IMR-90 (cell line): ENCODE results near the gene HSD3B2. TPM values are rescaled to one million over a fixed set of nuclear protein-coding genes. Genes with fewer than 3 reads are reported as not detected.

Source experiments
- ATAC-seq: fragments of 200-7000 bp; cut with Tn5 transposase; 2 replicates; pipeline ENCODE4 v1.9.1; 2020; ENCODE audit warnings: low read depth, mild to moderate bottlenecking, moderate library complexity
- BruUV-seq: library from RNA; stranded (reverse); fragments of 400-500 nt; replicated peaks from 2 replicates; lab custom pipeline; 2021; lab: Mats Ljungman, UMichigan
- CTCF ChIA-PET: fragments of 300-600 bp; formaldehyde crosslinking; extraction: SDS; loops from one replicate; lab custom pipeline; 2021; ENCODE audit warnings: antibody characterized with exemption; lab: Yijun Ruan, JAX
- POLR2A ChIA-PET: fragments of 300-600 bp; sonication (Branson Sonifier 250); formaldehyde crosslinking; loops from one replicate; lab custom pipeline; 2022; ENCODE audit warnings: antibody characterized with exemption; ENCODE audit not compliant: unreplicated experiment; lab: Charles Lee
- DNase-seq: peaks from one replicate; pipeline ENCODE4 v3.0.0; 2013
- H2AFZ ChIP-seq: replicated peaks from 2 replicates; pipeline ENCODE3; 2013; ENCODE audit warnings: low read length, mild to moderate bottlenecking; ENCODE audit not compliant: poor library complexity
- H2AK5ac ChIP-seq: 2 replicates; pipeline ENCODE4 v1.6.1; 2013; ENCODE audit warnings: low read depth, low read length, inconsistent platforms
- H2AK9ac ChIP-seq: replicated peaks from 2 replicates; pipeline ENCODE3; 2013; ENCODE audit warnings: mild to moderate bottlenecking, low read depth, low read length, moderate library complexity; ENCODE audit not compliant: poor library complexity
- H2BK120ac ChIP-seq: 2 replicates; pipeline ENCODE4 v1.6.1; 2013; ENCODE audit warnings: low read depth, low read length, inconsistent platforms
- H2BK15ac ChIP-seq: 3 replicates; pipeline ENCODE4 v1.6.1; 2013; ENCODE audit warnings: low read depth, low read length, inconsistent platforms
- H2BK20ac ChIP-seq: 2 replicates; pipeline ENCODE4 v1.6.1; 2013; ENCODE audit warnings: low read depth, mild to moderate bottlenecking, inconsistent platforms, low read length, moderate library complexity
- H2BK5ac ChIP-seq: 2 replicates; pipeline ENCODE4 v1.6.1; 2013; ENCODE audit warnings: mild to moderate bottlenecking, low read depth, low read length, inconsistent platforms; ENCODE audit not compliant: poor library complexity, severe bottlenecking
- H3K14ac ChIP-seq: replicated peaks from 2 replicates; pipeline ENCODE4 v1.6.1; 2013; ENCODE audit warnings: low read depth, low read length, inconsistent platforms
- H3K18ac ChIP-seq: 2 replicates; pipeline ENCODE4 v1.6.1; 2013; ENCODE audit warnings: low read depth, low read length, control low read depth
- H3K23ac ChIP-seq: 2 replicates; pipeline ENCODE4 v1.6.1; 2013; ENCODE audit warnings: low read depth, low read length, inconsistent platforms
- H3K27ac ChIP-seq: 2 replicates; pipeline ENCODE4 v1.5.1; 2013; ENCODE audit warnings: mild to moderate bottlenecking, control low read depth, low read length; ENCODE audit not compliant: insufficient read depth
- H3K27me3 ChIP-seq: 2 replicates; pipeline ENCODE4 v1.6.1; 2013; ENCODE audit warnings: low read length; ENCODE audit not compliant: control insufficient read depth, insufficient read depth
- H3K36me3 ChIP-seq: 2 replicates; pipeline ENCODE4 v1.6.1; 2013; ENCODE audit warnings: low read length, mixed read lengths; ENCODE audit not compliant: control insufficient read depth, insufficient read depth
- H3K4ac ChIP-seq: 2 replicates; pipeline ENCODE4 v1.6.1; 2013; ENCODE audit warnings: low read depth, low read length, inconsistent platforms
- H3K4me1 ChIP-seq: 2 replicates; pipeline ENCODE4 v1.6.1; 2013; ENCODE audit warnings: low read length, mixed read lengths; ENCODE audit not compliant: control insufficient read depth, insufficient read depth
- H3K4me2 ChIP-seq: 2 replicates; pipeline ENCODE4 v1.6.1; 2013; ENCODE audit warnings: low read depth, mild to moderate bottlenecking, control low read depth, low read length, moderate library complexity
- H3K4me3 ChIP-seq: 2 replicates; pipeline ENCODE4 v1.5.1; 2013; ENCODE audit warnings: low read depth, mild to moderate bottlenecking, control low read depth, low read length, moderate library complexity; ENCODE audit not compliant: insufficient read depth
- H3K56ac ChIP-seq: 2 replicates; pipeline ENCODE4 v1.6.1; 2013; ENCODE audit warnings: low read length, inconsistent platforms; ENCODE audit not compliant: insufficient read depth; ENCODE audit errors: extremely low read depth
- H3K79me1 ChIP-seq, 2 experiments: 2 replicates each; pipeline ENCODE4 v1.6.1; 2013; ENCODE audit warnings: low read length in 2 of 2, inconsistent platforms in 1 of 2, low read depth in 1 of 2
- H3K9ac ChIP-seq: 2 replicates; pipeline ENCODE4 v1.6.1; 2013; ENCODE audit warnings: low read depth, low read length, control low read depth
- H3K9me1 ChIP-seq: 2 replicates; pipeline ENCODE4 v1.6.1; 2013; ENCODE audit warnings: low read length, inconsistent platforms; ENCODE audit not compliant: insufficient read depth
- H3K9me3 ChIP-seq: 2 replicates; pipeline ENCODE4 v1.6.1; 2013; ENCODE audit warnings: low read length; ENCODE audit not compliant: control insufficient read depth, insufficient read depth
- H4K20me1 ChIP-seq: 2 replicates; pipeline ENCODE4 v1.6.1; 2013; ENCODE audit warnings: low read length, inconsistent platforms; ENCODE audit not compliant: insufficient read depth
- H4K5ac ChIP-seq: 2 replicates; pipeline ENCODE4 v1.6.1; 2013; ENCODE audit warnings: mild to moderate bottlenecking, low read depth, low read length, control low read depth
- H4K8ac ChIP-seq, 2 experiments: 2 replicates each; pipeline ENCODE4 v1.6.1; 2013; ENCODE audit warnings: low read depth in 2 of 2, low read length in 2 of 2, control low read depth in 1 of 2, inconsistent platforms in 1 of 2
- H4K91ac ChIP-seq: 2 replicates; pipeline ENCODE4 v1.6.1; 2013; ENCODE audit warnings: low read depth, low read length, inconsistent platforms; ENCODE audit not compliant: insufficient read depth
- CEBPB ChIP-seq: IDR thresholded peaks from 2 replicates; pipeline ENCODE4 v1.6.1; 2012; ENCODE audit warnings: low read depth, low read length, improper control_type of control experiment
- CHD1 ChIP-seq: IDR thresholded peaks from 2 replicates; pipeline ENCODE4 v1.6.1; 2012; ENCODE audit warnings: low read depth, low read length, improper control_type of control experiment
- FOS ChIP-seq: fragments of 150-350 bp; IDR thresholded peaks from 2 replicates; pipeline ENCODE4 v1.6.1; 2016; ENCODE audit warnings: low read depth, low read length
- MAZ ChIP-seq: IDR thresholded peaks from 2 replicates; pipeline ENCODE4 v1.6.1; 2012; ENCODE audit warnings: low read depth, mild to moderate bottlenecking, low read length, improper control_type of control experiment, moderate library complexity, borderline replicate concordance
- MXI1 ChIP-seq: IDR thresholded peaks from 2 replicates; pipeline ENCODE4 v1.6.1; 2012; ENCODE audit warnings: low read depth, mild to moderate bottlenecking, low read length, moderate library complexity, borderline replicate concordance
- WGBS, 2 experiments: methylation state at CpG; one replicate each; pipeline versions ENCODE4 v1.1.5 to v1.1.7; 2013; ENCODE audit warnings: missing lambda C conversion rate in 2 of 2; ENCODE audit not compliant: insufficient read length in 1 of 2; ENCODE audit errors: extremely low coverage in 2 of 2; 5-methylcytosine and 5-hydroxymethylcytosine counted together
- dilution Hi-C: fragments of 300-500 bp; cut with HindIII; formaldehyde crosslinking; loops from one replicate; pipeline ENCODE4 v1.14.3; 2018; ENCODE audit warnings: low sequenced_read_pairs; ENCODE audit not compliant: unreplicated experiment
- in situ Hi-C: fragments of 300-500 bp; cut with MboI; formaldehyde crosslinking; loops from 3 replicates; pipeline ENCODE4 v1.14.3; 2019; ENCODE audit warnings: low sequenced_read_pairs, inconsistent platforms, mixed read lengths
- intact Hi-C: fragments of 100-400 bp; cut with micrococcal nuclease; formaldehyde crosslinking; loops from 2 replicates; pipeline ENCODE4 v1.10.0; 2022
- polyA plus RNA-seq, 3 experiments: library from polyadenylated mRNA; depleted of rRNA; stranded (reverse); fragments of >200 nt; gene quantifications; 2 replicates each; pipeline ENCODE4 v1.2.3, GENCODE V29; 2012; ENCODE audit warnings: low replicate concordance in 1 of 3
- total RNA-seq: library from RNA; depleted of rRNA; stranded (reverse); fragments of >200 nt; gene quantifications from 2 replicates; pipeline ENCODE4 v1.2.3, GENCODE V29; 2012
- TF ChIP-seq, protein P1 (sequence below): conservative IDR thresholded peaks from 2 replicates; pipeline ENCODE4 v1.5.1; 2012; ENCODE audit warnings: mild to moderate bottlenecking, low read depth, low read length, improper control_type of control experiment
- TF ChIP-seq, protein P2 (sequence below): fragments of 150-350 bp; IDR thresholded peaks from 2 replicates; pipeline ENCODE4 v1.6.1; 2017; ENCODE audit warnings: mild to moderate bottlenecking, antibody characterized with exemption, low read length, low read depth

Gene HSD3B2
- total and polyA plus RNA-seq, 2 of the 4 experiments (the other 2 are of a cell fraction), result not detected

DNA sequence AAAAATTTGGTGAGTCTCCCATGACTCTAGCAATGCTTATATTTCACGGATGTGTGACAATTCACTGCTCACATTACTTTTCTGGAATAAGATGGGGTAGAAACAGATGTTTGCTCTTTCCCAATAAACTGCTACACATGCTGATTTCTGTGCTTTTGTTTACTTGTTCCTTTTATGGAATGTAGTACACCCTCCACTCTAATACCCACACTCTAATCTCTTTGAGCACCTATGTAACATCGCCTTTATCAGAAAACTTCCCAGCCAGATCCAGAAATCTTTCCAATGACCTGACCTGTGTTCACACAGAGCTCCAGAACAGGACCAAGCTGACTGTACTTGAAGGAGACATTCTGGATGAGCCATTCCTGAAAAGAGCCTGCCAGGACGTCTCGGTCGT lies 4.2 kb downstream of the HSD3B2 start:
- no peak overlapping the region for H3K4me3 ChIP-seq
- CTCF ChIA-PET, result no interaction called here
- H3K9me1 ChIP-seq, result no peaks in the 10 kb centered on the region
- H2AFZ ChIP-seq, result no peak overlapping the region
- H2BK120ac ChIP-seq, result no peak overlapping the region
- no peak for TF ChIP-seq MAZ
- TF ChIP-seq, protein P1, sequence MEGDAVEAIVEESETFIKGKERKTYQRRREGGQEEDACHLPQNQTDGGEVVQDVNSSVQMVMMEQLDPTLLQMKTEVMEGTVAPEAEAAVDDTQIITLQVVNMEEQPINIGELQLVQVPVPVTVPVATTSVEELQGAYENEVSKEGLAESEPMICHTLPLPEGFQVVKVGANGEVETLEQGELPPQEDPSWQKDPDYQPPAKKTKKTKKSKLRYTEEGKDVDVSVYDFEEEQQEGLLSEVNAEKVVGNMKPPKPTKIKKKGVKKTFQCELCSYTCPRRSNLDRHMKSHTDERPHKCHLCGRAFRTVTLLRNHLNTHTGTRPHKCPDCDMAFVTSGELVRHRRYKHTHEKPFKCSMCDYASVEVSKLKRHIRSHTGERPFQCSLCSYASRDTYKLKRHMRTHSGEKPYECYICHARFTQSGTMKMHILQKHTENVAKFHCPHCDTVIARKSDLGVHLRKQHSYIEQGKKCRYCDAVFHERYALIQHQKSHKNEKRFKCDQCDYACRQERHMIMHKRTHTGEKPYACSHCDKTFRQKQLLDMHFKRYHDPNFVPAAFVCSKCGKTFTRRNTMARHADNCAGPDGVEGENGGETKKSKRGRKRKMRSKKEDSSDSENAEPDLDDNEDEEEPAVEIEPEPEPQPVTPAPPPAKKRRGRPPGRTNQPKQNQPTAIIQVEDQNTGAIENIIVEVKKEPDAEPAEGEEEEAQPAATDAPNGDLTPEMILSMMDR, result no peak
- TF ChIP-seq FOS, result no peak
- TF ChIP-seq, protein P2, sequence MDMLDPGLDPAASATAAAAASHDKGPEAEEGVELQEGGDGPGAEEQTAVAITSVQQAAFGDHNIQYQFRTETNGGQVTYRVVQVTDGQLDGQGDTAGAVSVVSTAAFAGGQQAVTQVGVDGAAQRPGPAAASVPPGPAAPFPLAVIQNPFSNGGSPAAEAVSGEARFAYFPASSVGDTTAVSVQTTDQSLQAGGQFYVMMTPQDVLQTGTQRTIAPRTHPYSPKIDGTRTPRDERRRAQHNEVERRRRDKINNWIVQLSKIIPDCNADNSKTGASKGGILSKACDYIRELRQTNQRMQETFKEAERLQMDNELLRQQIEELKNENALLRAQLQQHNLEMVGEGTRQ, result no peak
- TF ChIP-seq CEBPB, result no peak
- no peak for TF ChIP-seq CHD1
- no peak for TF ChIP-seq MXI1
- no peak overlapping the region for H3K23ac ChIP-seq
- H4K5ac ChIP-seq, result no peak overlapping the region
- H3K18ac ChIP-seq, result no peak overlapping the region
- intact Hi-C loops, result no loop called here
- H4K20me1 ChIP-seq, result no peaks in the 10 kb centered on the region
- POLR2A ChIA-PET, result interaction anchor here (0.6 kb wide), 1 partner anchor 10 kb away, joined by 4 read pairs; no protein-coding TSS in a partner anchor
- no TSS peak for BruUV-seq
- ATAC-seq, result no peak
- no peak overlapping the region for H3K56ac ChIP-seq
- dilution Hi-C loops, result no loop called here
- no peak overlapping the region for H3K9ac ChIP-seq
- H3K4me1 ChIP-seq, result no peaks in the 10 kb centered on the region
- no peak overlapping the region for H3K4me2 ChIP-seq
- no peak overlapping the region for H2AK5ac ChIP-seq
- no peak overlapping the region for H3K14ac ChIP-seq
- no peak overlapping the region for H2BK20ac ChIP-seq
- H3K27ac ChIP-seq, result no peak overlapping the region
- WGBS, 2 experiments, result 60% methylated on average over 1 of the region's 5 CpGs; no CpG with 5 or more reads in 1 of the 2 experiments
- in situ Hi-C loops, result no loop called here
- no peak overlapping the region for H2AK9ac ChIP-seq
- no peaks in the 10 kb centered on the region for H3K27me3 ChIP-seq
- no peak for DNase-seq
- H3K4ac ChIP-seq, result no peak overlapping the region
- H3K79me1 ChIP-seq, result no peaks in the 10 kb centered on the region
- no peaks in the 10 kb centered on the region for H3K9me3 ChIP-seq
- no peak overlapping the region for H4K91ac ChIP-seq
- H3K36me3 ChIP-seq, result no peaks in the 10 kb centered on the region
- H2BK5ac ChIP-seq, result no peak overlapping the region
- H4K8ac ChIP-seq, result no peak overlapping the region
- no peak overlapping the region for H2BK15ac ChIP-seq
